SKM-1 (cell line): Measurements from ENCODE around the gene CTNND1.
A peak's percentile ranks its signal among the peaks of the same experiment; 100 is the strongest.
"Not testable (repeated sequence)": the region's sequence is repeated elsewhere in the genome, so short reads cannot be mapped to it uniquely, and the experiment has no call there.

ENCODE experiments used
- DNase-seq: peaks from one replicate; lab custom pipeline; 2025; ENCODE audit not compliant: unreplicated experiment; lab: John Stamatoyannopoulos, UW

The CTNND1 gene

GRCh38 chr11:57792060-57792541 is 30.5 kb downstream of the CTNND1 start:
- peak; percentile 98 for DNase-seq

DNA sequence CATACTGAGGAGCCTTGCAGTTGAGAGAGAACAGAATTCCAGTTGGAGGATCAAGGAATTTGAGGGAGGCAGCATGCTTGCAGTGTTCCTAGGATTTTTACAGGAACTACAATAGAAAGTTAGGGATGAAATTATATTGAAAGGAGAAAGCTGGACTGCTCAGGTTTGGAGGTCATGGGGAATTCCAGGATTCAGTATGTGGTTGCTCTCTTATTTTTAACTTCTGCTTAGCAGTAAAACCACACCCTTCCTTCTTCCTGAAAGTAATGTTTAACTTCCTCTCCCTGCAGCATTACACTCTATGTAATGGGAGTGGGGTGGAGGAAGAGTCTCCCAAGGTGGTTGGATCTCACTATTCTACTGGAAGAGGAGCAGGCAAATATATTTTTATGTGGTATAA is 31.3 kb downstream of the CTNND1 start:
- DNase-seq: peak; percentile 72

GRCh38 chr11:57793351-57794115 is 31.9 kb downstream of the CTNND1 start:
- DNase-seq: no peak

DNA sequence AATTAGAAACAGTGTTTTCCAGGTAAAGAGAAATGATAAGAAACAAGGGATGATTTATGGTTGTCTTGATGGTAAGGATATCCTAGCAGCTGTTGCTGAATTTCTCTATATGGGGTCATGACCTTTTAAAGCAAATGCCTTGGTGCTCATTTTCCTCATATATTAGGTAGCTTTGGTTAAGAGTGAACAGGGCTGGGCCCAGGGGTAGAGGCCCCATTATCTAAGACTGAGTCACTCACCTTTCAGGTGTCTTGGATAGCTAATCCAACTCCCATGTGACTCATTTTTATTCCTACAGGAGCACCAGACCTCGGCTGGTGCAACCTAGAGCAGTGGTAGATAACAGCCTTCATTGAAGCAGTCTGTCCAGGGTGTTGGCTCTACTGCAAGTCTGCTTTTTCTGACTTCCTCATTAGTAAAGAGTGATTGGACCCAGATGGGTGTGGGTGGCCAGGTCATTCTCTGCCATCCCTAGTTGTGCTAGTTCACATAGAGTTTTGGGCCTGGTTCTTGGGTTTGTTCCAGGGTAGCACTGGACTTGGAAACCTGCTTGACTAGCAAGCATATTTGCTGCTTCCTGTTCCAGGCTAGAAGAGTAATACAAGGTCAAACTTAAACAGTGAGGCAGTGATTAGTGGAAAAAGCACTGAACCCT is 37.4 kb downstream of the CTNND1 start:
- DNase-seq: no peak

GRCh38 chr11:57800444-57801182 is 39.0 kb downstream of the CTNND1 start:
- peak; percentile 55 for DNase-seq

GRCh38 chr11:57801183-57801485 is 39.5 kb downstream of the CTNND1 start:
- DNase-seq: no peak

GRCh38 chr11:57802411-57802810 is 40.8 kb downstream of the CTNND1 start:
- DNase-seq: no peak

DNA sequence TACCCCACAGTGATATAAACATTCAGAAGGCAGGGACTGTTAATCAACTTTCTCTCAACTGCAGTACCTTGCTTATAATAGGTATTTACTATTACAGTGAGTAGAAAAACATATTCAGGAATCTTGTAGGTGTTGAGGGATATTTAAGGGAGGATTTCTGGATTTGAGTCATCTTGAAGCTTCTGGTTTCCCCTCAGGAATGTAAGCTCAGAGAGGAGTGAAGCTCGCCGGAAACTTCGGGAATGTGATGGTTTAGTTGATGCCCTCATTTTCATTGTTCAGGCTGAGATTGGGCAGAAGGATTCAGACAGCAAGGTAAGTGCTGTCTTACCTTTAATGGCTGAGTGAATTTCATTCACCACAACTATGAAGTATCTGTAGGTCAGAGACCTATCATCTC is 42.9 kb downstream of the CTNND1 start:
- DNase-seq: no peak

GRCh38 chr11:57805780-57806179 is 44.2 kb downstream of the CTNND1 start:
- DNase-seq: no peak

GRCh38 chr11:57812634-57813033 is 51.0 kb downstream of the CTNND1 start:
- no peak for DNase-seq

DNA sequence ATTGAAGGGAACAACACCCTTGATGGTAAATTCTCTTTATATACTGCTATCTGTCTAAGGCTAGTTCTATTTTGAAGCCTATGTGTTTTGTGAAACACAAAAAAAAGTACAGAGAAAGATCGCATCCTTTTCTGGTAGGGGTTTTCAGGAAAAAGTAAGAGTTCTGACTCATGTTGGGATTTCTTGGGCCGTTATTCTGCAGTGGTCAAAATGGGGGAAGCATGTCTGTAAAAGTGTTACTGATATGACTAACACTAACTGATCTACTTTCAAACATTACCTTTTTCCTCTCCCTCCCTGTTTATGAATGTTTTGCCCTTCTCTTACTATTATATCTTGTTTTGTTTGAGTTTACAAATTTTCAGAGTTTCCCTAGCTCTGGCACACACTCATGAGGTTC is 53.9 kb downstream of the CTNND1 start:
- DNase-seq: no peak

DNA sequence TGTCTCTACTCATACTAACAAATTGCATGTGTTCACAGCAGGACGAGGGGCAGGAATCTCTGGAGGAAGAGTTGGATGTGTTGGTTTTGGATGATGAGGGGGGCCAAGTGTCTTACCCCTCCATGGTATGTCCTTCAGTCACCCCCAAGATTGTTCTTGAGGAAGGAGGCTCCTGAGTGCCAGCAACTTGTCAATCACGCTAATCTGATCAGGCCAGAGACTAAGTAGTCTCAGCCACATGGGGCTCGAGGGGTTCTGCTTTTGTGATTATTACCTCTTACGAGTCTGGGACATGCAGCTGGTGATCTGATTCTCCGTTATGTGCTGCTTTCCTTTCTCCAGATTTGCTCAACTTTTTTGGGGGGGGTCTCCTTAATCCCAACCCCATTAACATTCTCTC is 54.3 kb downstream of the CTNND1 start:
- DNase-seq: no peak

DNA sequence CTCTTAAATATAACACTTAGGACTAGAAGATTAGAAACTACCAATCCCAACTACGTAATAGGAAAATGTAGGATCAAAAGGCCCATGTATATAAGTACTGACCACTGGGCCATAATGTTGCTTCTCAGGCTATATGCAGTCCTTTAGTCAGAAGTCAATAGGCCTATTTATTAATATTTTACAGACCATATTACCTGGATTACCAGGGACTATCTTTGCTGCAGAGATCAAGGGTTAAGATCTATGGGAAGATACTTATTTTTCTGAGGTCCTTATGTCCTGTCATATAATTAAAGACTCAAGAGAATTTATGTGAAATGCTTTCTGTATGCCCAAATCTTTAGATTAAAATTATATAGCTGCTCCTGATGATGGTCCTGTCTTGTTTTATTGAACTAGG is 57.2 kb downstream of the CTNND1 start:
- no peak for DNase-seq

DNA sequence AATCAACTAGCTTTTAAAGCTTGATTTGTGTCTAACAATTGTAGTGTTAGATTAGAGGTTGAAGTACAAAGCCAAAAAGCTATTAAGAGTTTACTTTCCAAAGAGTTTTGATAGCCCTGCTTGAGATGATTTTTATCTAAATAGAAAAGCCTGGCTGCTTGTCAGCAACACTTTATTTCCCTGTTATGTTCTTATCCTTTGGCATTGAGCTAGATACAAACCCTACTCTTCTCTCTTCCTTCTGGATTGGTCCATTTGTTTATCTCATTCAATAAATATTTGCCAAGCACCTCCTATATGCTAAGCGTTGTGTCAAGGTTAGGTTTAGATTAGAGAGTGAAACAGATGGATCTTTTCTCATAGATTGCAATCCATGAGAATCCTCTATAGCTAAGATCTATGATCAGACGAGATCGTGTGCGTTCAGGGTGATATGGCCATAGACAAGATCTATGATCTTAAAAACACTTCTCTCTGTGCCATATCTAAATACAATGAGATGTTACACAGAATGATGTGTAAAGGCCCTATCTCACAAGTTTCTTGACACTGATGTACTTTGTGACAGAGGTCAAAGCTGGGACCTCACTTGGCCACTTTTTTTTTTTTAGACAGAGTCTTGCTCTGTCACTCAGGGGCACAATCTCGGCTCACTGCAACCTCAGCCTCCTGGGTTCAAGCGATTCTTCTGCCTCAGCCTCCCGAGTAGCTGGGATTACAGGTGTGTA is 57.8 kb downstream of the CTNND1 start:
- no peak for DNase-seq

DNA sequence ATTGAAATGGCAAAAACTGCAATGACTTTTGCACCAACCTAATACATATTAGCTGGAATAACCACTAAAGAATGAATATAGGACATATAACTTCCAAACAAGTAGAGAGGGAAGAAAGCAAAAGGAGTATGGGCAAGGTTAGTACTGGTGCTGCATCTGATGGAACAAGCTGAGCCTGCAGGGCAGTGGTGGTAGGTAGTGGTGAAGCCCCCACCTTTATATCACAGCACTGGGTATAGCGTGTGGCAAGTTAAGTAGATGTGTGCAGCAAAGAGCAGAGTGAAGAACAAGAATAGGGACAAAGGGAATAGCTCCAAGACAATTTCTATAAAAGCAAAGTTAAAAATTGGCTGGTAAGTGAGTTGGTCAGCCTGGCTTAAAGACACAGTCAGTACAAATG is 62.3 kb downstream of the CTNND1 start:
- DNase-seq: no peak

- DNase-seq: no peak
Measured at GRCh38 chr11:57834852-57835251, 73.2 kb downstream of the CTNND1 start.

DNA sequence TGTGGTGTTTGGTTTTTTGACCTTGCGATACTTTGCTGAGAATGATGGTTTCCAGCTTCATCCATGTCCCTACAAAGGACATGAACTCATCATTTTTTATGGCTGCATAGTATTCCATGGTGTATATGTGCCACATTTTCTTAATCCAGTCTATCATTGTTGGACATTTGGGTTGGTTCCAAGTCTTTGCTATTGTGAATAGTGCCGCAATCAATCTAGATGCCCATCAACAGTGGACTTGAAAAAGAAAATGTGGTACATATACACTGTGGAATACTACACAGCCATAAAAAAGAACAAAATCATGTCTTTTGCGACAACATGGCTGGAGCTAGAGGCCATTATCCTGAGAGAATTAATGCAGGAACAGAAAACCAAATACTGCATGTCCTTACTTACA is 77.0 kb downstream of the CTNND1 start:
- not testable (repeated sequence) for DNase-seq

DNA sequence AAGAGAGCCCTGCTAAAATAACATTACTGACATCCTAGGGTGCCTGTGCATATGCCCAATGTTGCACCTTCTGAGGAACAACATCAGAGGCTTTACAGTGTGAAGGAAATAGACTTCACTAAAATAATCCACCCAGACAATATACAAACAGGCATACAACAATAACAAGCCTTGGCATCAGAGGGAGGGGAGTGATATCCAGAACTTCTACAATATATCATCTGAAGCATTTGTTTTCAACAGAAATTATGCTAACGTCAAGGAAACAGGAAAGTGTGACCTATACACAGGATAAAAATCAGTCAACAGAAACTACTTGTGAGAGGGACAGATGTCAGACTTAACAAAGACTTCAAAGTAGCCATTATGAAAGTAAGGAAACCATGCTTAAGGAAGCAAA is 81.3 kb downstream of the CTNND1 start:
- no peak for DNase-seq

DNA sequence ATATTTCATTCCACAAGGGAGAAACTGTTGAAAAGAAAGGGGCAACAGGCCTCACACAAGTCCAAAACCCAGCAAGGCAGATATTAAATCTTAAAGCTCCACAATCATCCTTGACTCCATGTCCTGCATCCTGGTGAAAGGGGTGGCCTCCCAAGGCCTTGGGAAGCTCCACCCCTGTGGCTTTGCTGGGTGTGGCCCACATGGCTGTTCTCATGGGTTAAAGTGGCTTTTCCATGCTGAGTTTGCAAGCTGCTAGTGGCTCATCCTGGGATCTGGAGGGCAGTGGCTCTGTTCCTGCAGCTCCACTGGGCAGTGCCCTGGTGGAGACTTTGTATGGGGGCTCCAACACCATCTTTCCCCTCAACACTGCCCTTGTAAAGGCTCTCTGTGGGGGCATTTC is 106.4 kb downstream of the CTNND1 start:
- DNase-seq: no peak

GRCh38 chr11:57868491-57868890 is 106.9 kb downstream of the CTNND1 start:
- no peak for DNase-seq
